Measurements from ENCODE around the gene IL19. TPM values are rescaled to one million over a fixed set of nuclear protein-coding genes. Genes with fewer than 3 reads are reported as not detected.

The IL19 gene
- total and polyA plus RNA-seq, 2 of the 13 experiments (the other 11 are each of a cell fraction or from before 2014, with no cell fraction given) = not detected

GRCh38 chr1:206771338-206771692 is 742 bp downstream of the IL19 start:
- WGBS (ENCODE audit: low lambda C conversion rate) = 50% methylated on average over 4 of the region's 4 CpGs
- no peaks in the 10 kb centered on the region for H4K20me1 ChIP-seq (ENCODE audit: insufficient read depth, low read length)
- intact Hi-C loops (cut with micrococcal nuclease; ENCODE audit: unreplicated experiment) = no loop called here
- no peaks in the 10 kb centered on the region for H3K79me2 ChIP-seq (ENCODE audit: insufficient read depth, low read length)
- POLR2A ChIA-PET = no interaction called here
- H3K9me3 ChIP-seq (ENCODE audit: low read length) = no peaks in the 10 kb centered on the region
- in situ Hi-C loops (cut with HindIII; ENCODE audit: extremely low pct_ligation_motif_present, low pct_unique_long_range_greater_than_20kb) = no loop called here
- no peak for TF ChIP-seq ZNF143 (CRISPR knock-in tag; IDR thresholded peaks at IDR 0.05)
- TF ChIP-seq ATF7 (IDR thresholded peaks at IDR 0.05) = no peak
- no peak for TF ChIP-seq ATF7 (CRISPR knock-in tag; IDR thresholded peaks at IDR 0.05)
- TF ChIP-seq ZGPAT (CRISPR knock-in tag; IDR thresholded peaks at IDR 0.05) = no peak
- H3K4me1 ChIP-seq (ENCODE audit: insufficient read depth, low read length) = peaks cover 11% of the 10 kb centered on the region
- ATAC-seq (no peak), FAIRE-seq (no peak), DNase-seq (ENCODE audit: low spot score) (no peak)
- no peak overlapping the region for H3K4me3 ChIP-seq (replicated peaks in 1 of 3; ENCODE audit: insufficient read depth in 1 of 3, low read depth in 2 of 3, low read length in 3 of 3)
- CTCF ChIA-PET (ENCODE audit: low intra/inter-chr PET ratio, low total read pairs) = no interaction called here
- H3K27me3 ChIP-seq (ENCODE audit: control insufficient read depth in 1 of 2, insufficient read depth in 2 of 2, low read length in 2 of 2) = peaks cover 0 to 22% of the 10 kb centered on the region in 2 experiments; a peak in 3 of 5 replicates
- H3K4me2 ChIP-seq (ENCODE audit: low read depth, low read length) = no peak overlapping the region
- H2AFZ ChIP-seq (ENCODE audit: low read length) = no peak overlapping the region
- H3K27ac ChIP-seq (ENCODE audit: extremely low read length, insufficient read depth, low read length) = no peak overlapping the region
- no peaks in the 10 kb centered on the region for H3K36me3 ChIP-seq (replicated peaks in 1 of 2; ENCODE audit: control insufficient read depth in 1 of 2, insufficient read depth in 2 of 2, low read length in 2 of 2)
- no TSS peak for BruUV-seq (replicated peaks)
- no peak overlapping the region for H3K9ac ChIP-seq (ENCODE audit: insufficient read depth, low read depth, low read length)

- WGBS (ENCODE audit: low lambda C conversion rate) = 57% methylated on average over 7 of the region's 8 CpGs
- no peaks in the 10 kb centered on the region for H3K79me2 ChIP-seq (ENCODE audit: insufficient read depth, low read length)
- in situ Hi-C loops (cut with HindIII; ENCODE audit: extremely low pct_ligation_motif_present, low pct_unique_long_range_greater_than_20kb) = no loop called here
- H3K9ac ChIP-seq (ENCODE audit: insufficient read depth, low read depth, low read length) = no peak within 1 kb of the TSS
- no peak for FAIRE-seq
- POLR2A ChIA-PET = no interaction called here
- no peaks in the 10 kb centered on the region for H3K36me3 ChIP-seq (replicated peaks in 1 of 2; ENCODE audit: control insufficient read depth in 1 of 2, insufficient read depth in 2 of 2, low read length in 2 of 2)
- BruUV-seq (replicated peaks) = no TSS peak
- H3K9me3 ChIP-seq (ENCODE audit: low read length) = no peaks in the 10 kb centered on the region
- DNase-seq (ENCODE audit: low spot score) = no peak
- CTCF ChIA-PET (ENCODE audit: low intra/inter-chr PET ratio, low total read pairs) = no interaction called here
- no peak within 1 kb of the TSS for H2AFZ ChIP-seq (ENCODE audit: low read length)
- no peak within 1 kb of the TSS for H3K4me2 ChIP-seq (ENCODE audit: low read depth, low read length)
- H4K20me1 ChIP-seq (ENCODE audit: insufficient read depth, low read length) = no peaks in the 10 kb centered on the region
- intact Hi-C loops (cut with micrococcal nuclease; ENCODE audit: unreplicated experiment) = no loop called here
- H3K4me3 ChIP-seq (replicated peaks in 1 of 3; ENCODE audit: insufficient read depth in 1 of 3, low read depth in 2 of 3, low read length in 3 of 3) = no peak within 1 kb of the TSS
- H3K27me3 ChIP-seq (ENCODE audit: control insufficient read depth in 1 of 2, insufficient read depth in 2 of 2, low read length in 2 of 2) = peaks cover 0 to 23% of the 10 kb centered on the region in 2 experiments; a peak in 3 of 5 replicates
- peak; percentile 96 for TF ChIP-seq MAFF (IDR thresholded peaks at IDR 0.05; ENCODE audit: low read depth, low read length)
- TF ChIP-seq GLI4 (CRISPR knock-in tag; IDR thresholded peaks at IDR 0.05; ENCODE audit: borderline replicate concordance) = no peak
- TF ChIP-seq ZNF567 (CRISPR knock-in tag; IDR thresholded peaks at IDR 0.05; ENCODE audit: borderline replicate concordance) = no peak
- TF ChIP-seq ZNF724P (CRISPR knock-in tag; IDR thresholded peaks at IDR 0.05; ENCODE audit: borderline replicate concordance) = no peak
- TF ChIP-seq ZFYVE20 (CRISPR knock-in tag; IDR thresholded peaks at IDR 0.05; ENCODE audit: borderline replicate concordance, low read depth) = no peak
- peak; percentile 93 to 97 for TF ChIP-seq MAFK (conservative IDR thresholded peaks at IDR 0.05 in 1 of 2, IDR thresholded peaks at IDR 0.05 in 1 of 2; ENCODE audit: low read length in 2 of 2)
- ATAC-seq = no peak
- no peak within 1 kb of the TSS for H3K27ac ChIP-seq (ENCODE audit: extremely low read length, insufficient read depth, low read length)
- H3K4me1 ChIP-seq (ENCODE audit: insufficient read depth, low read length) = peaks cover 6% of the 10 kb centered on the region
Measured at GRCh38 chr1:206772243-206772937, 1.8 kb downstream of the IL19 start, which contains the start of gene IL10. TSS of gene IL10 (minus strand) at chr1:206772494. CDS start at chr1:206772435, 59 bp downstream.
